ENCODE data around the gene SCNN1A. TPM values are rescaled to one million over a fixed set of nuclear protein-coding genes. Genes with fewer than 3 reads are reported as not detected.

Gene SCNN1A
- total and polyA plus RNA-seq, 2 of the 13 experiments (the other 11 are each of a cell fraction or from before 2014, with no cell fraction given): 1.5 to 14.6 TPM

DNA sequence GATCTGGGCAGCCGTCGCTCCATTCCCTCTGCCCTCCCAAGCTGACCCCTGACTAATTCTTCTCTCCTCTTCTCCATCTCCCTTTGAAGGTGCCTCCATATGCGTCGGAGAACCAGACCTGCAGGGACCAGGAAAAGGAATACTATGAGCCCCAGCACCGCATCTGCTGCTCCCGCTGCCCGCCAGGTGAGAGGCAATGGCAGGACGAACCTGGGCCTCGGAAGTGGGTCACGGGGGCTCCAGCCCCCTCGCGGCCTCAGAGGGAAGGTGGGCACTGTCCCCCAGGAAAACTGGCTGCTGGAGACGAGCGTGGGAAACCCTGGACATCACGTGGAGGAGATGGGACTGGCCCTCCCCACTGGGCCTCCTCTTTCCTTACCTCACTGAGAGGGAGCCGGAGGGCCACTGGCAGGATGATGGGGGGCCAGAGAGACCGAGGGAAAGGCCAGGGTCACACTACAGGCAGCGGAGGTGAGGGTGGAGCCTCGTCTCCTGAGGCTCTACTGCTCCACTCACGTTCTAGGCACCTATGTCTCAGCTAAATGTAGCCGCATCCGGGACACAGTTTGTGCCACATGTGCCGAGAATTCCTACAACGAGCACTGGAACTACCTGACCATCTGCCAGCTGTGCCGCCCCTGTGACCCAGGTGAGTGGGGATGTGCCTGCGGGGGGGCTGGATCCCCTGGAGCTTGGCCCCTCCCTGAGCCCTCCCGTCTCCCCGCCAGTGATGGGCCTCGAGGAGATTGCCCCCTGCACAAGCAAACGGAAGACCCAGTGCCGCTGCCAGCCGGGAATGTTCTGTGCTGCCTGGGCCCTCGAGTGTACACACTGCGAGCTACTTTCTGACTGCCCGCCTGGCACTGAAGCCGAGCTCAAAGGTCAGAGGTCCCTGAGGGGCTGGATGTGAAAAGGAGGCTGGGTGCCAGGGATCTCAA is 9.4 kb upstream of the SCNN1A start (continued):
- TF ChIP-seq, protein P1, sequence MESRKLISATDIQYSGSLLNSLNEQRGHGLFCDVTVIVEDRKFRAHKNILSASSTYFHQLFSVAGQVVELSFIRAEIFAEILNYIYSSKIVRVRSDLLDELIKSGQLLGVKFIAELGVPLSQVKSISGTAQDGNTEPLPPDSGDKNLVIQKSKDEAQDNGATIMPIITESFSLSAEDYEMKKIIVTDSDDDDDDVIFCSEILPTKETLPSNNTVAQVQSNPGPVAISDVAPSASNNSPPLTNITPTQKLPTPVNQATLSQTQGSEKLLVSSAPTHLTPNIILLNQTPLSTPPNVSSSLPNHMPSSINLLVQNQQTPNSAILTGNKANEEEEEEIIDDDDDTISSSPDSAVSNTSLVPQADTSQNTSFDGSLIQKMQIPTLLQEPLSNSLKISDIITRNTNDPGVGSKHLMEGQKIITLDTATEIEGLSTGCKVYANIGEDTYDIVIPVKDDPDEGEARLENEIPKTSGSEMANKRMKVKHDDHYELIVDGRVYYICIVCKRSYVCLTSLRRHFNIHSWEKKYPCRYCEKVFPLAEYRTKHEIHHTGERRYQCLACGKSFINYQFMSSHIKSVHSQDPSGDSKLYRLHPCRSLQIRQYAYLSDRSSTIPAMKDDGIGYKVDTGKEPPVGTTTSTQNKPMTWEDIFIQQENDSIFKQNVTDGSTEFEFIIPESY (CRISPR knock-in tag; IDR thresholded peaks at IDR 0.05): no peak
- TF ChIP-seq ZNF629 (CRISPR knock-in tag; conservative IDR thresholded peaks at IDR 0.05): 0 out of 2 replicates have a peak, but pooled peaks have one; percentile 9
- TF ChIP-seq ZNF720 (CRISPR knock-in tag; IDR thresholded peaks at IDR 0.05): no peak
- no peak for TF ChIP-seq PHF21A (CRISPR knock-in tag; IDR thresholded peaks at IDR 0.05)
- TF ChIP-seq ZNF598 (CRISPR knock-in tag; IDR thresholded peaks at IDR 0.05; ENCODE audit: borderline replicate concordance): peak; percentile 13; the same call in 1 of the 2 replicates
- TF ChIP-seq, protein P2, sequence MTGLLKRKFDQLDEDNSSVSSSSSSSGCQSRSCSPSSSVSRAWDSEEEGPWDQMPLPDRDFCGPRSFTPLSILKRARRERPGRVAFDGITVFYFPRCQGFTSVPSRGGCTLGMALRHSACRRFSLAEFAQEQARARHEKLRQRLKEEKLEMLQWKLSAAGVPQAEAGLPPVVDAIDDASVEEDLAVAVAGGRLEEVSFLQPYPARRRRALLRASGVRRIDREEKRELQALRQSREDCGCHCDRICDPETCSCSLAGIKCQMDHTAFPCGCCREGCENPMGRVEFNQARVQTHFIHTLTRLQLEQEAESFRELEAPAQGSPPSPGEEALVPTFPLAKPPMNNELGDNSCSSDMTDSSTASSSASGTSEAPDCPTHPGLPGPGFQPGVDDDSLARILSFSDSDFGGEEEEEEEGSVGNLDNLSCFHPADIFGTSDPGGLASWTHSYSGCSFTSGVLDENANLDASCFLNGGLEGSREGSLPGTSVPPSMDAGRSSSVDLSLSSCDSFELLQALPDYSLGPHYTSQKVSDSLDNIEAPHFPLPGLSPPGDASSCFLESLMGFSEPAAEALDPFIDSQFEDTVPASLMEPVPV (CRISPR knock-in tag; IDR thresholded peaks at IDR 0.05): 0 out of 2 replicates have a peak, but pooled peaks have one; percentile 16
- no peak; the same call in 1 of the 2 replicates for TF ChIP-seq ZBTB38 (CRISPR knock-in tag; IDR thresholded peaks at IDR 0.05)
- TF ChIP-seq, protein P3, sequence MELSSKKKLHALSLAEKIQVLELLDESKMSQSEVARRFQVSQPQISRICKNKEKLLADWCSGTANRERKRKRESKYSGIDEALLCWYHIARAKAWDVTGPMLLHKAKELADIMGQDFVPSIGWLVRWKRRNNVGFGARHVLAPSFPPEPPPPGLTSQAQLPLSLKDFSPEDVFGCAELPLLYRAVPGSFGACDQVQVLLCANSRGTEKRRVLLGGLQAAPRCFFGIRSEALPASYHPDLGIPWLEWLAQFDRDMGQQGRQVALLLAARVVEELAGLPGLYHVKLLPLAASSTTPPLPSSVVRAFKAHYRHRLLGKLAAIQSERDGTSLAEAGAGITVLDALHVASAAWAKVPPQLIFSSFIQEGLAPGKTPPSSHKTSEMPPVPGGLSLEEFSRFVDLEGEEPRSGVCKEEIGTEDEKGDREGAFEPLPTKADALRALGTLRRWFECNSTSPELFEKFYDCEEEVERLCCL (CRISPR knock-in tag; IDR thresholded peaks at IDR 0.05; ENCODE audit: borderline replicate concordance): peak; percentile 20; the same call in 1 of the 2 replicates
- 0 out of 2 replicates have a peak, but pooled peaks have one; percentile 51 for TF ChIP-seq ZNF317 (CRISPR knock-in tag; IDR thresholded peaks at IDR 0.05)
- TF ChIP-seq, protein P4, sequence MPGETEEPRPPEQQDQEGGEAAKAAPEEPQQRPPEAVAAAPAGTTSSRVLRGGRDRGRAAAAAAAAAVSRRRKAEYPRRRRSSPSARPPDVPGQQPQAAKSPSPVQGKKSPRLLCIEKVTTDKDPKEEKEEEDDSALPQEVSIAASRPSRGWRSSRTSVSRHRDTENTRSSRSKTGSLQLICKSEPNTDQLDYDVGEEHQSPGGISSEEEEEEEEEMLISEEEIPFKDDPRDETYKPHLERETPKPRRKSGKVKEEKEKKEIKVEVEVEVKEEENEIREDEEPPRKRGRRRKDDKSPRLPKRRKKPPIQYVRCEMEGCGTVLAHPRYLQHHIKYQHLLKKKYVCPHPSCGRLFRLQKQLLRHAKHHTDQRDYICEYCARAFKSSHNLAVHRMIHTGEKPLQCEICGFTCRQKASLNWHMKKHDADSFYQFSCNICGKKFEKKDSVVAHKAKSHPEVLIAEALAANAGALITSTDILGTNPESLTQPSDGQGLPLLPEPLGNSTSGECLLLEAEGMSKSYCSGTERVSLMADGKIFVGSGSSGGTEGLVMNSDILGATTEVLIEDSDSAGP (CRISPR knock-in tag; IDR thresholded peaks at IDR 0.05; ENCODE audit: borderline replicate concordance): peak; percentile 8; the same call in 1 of the 2 replicates
- 0 out of 2 replicates have a peak, but pooled peaks have one; percentile 46 for TF ChIP-seq ZNF557 (CRISPR knock-in tag; IDR thresholded peaks at IDR 0.05)
- peak; percentile 3; the same call in 1 of the 2 replicates for TF ChIP-seq ZNF547 (CRISPR knock-in tag; IDR thresholded peaks at IDR 0.05)
- TF ChIP-seq ZZZ3 (CRISPR knock-in tag; IDR thresholded peaks at IDR 0.05; ENCODE audit: borderline replicate concordance): 0 out of 2 replicates have a peak, but pooled peaks have one; percentile 22
- TF ChIP-seq ZNF430 (CRISPR knock-in tag; IDR thresholded peaks at IDR 0.05): 0 out of 2 replicates have a peak, but pooled peaks have one; percentile 30
- TF ChIP-seq ZNF180 (CRISPR knock-in tag; IDR thresholded peaks at IDR 0.05; ENCODE audit: borderline replicate concordance, low read depth): 0 out of 2 replicates have a peak, but pooled peaks have one; percentile 41
- peak; percentile 27 for TF ChIP-seq ZNF781 (CRISPR knock-in tag; IDR thresholded peaks at IDR 0.05; ENCODE audit: borderline replicate concordance, not compliant biosample characterization)
- TF ChIP-seq ZNF17 (CRISPR knock-in tag; IDR thresholded peaks at IDR 0.05): no peak
- no peak for TF ChIP-seq FOXK2 (IDR thresholded peaks at IDR 0.05)
- TF ChIP-seq, protein P5, sequence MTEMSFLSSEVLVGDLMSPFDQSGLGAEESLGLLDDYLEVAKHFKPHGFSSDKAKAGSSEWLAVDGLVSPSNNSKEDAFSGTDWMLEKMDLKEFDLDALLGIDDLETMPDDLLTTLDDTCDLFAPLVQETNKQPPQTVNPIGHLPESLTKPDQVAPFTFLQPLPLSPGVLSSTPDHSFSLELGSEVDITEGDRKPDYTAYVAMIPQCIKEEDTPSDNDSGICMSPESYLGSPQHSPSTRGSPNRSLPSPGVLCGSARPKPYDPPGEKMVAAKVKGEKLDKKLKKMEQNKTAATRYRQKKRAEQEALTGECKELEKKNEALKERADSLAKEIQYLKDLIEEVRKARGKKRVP (CRISPR knock-in tag; IDR thresholded peaks at IDR 0.05): no peak

All from HepG2 (cell line).